Tibial nerve (tissue), 4 donors: Measurements from ENCODE around the gene ZNRF1. TPM values are rescaled to one million over a fixed set of nuclear protein-coding genes. Genes with fewer than 3 reads are reported as not detected.
A peak's percentile ranks its signal among the peaks of the same experiment; 100 is the strongest.

Experiments used
- DNase-seq, 2 donors: peaks; one replicate each; pipeline ENCODE4 v3.0.0-alpha.2; 2019; ENCODE audit warnings: low spot score in 2 of 2
- H3K27ac ChIP-seq, 4 donors: fragments of 200-600 bp; sonication (generic) in 3 of 4; one replicate each; pipeline ENCODE4 v1.5.1; 2017 to 2019; ENCODE audit warnings: mild to moderate bottlenecking in 1 of 4
- H3K27me3 ChIP-seq, 2 donors: fragments of 200-600 bp; sonication (generic) in 1 of 2; one replicate each; pipeline versions ENCODE4 v1.5.1 to v1.6.0; 2017 to 2019
- H3K36me3 ChIP-seq, 3 donors: fragments of 200-600 bp; sonication (generic); one replicate each; pipeline ENCODE4 v1.5.1; 2018 to 2019
- H3K4me1 ChIP-seq, 4 donors: fragments of 200-600 bp; sonication (generic) in 3 of 4; one replicate each; pipeline ENCODE4 v1.5.1; 2017 to 2019
- H3K4me3 ChIP-seq, 4 donors: fragments of 200-600 bp; sonication (generic) in 3 of 4; one replicate each; pipeline ENCODE4 v1.5.1; 2017 to 2019; ENCODE audit warnings: mild to moderate bottlenecking in 1 of 4, moderate library complexity in 1 of 4
- H3K9me3 ChIP-seq, 4 donors: fragments of 200-600 bp; sonication (generic) in 3 of 4; one replicate each; pipeline ENCODE4 v1.5.1; 2017 to 2019
- CTCF ChIP-seq, 5 experiments: fragments of 200-600 bp in 3 of 5; fragments of 450-650 bp in 2 of 5; sonication (generic) in 3 of 5; IDR thresholded peaks; one replicate each; pipeline ENCODE4 v1.5.1; 2016 to 2019; ENCODE audit warnings: antibody characterized with exemption in 5 of 5, mild to moderate bottlenecking in 3 of 5, moderate library complexity in 2 of 5
- EP300 ChIP-seq, 2 donors: sonication (generic); formaldehyde crosslinking; IDR thresholded peaks; one replicate each; pipeline ENCODE4 v1.6.1; 2017; ENCODE audit warnings: antibody characterized with exemption in 2 of 2, mild to moderate bottlenecking in 1 of 2
- POLR2A ChIP-seq, 2 donors: fragments of 450-650 bp; IDR thresholded peaks; one replicate each; pipeline ENCODE4 v1.6.1; 2017; ENCODE audit warnings: antibody characterized with exemption in 2 of 2, mild to moderate bottlenecking in 2 of 2, moderate library complexity in 2 of 2
- WGBS, 2 donors: methylation state at CpG; one replicate each; pipeline ENCODE4 v1.1.5; 2018; 5-methylcytosine and 5-hydroxymethylcytosine counted together
- total RNA-seq, 4 donors: library from RNA; depleted of rRNA; stranded (reverse); fragments of >200 nt; gene quantifications; one replicate each; pipeline ENCODE4 v1.1.0, GENCODE V29; 2016

ZNRF1 gene
- total RNA-seq, 4 donors from 2014 or later, result 10.3 to 31.4 (median 14.7) TPM

GRCh38 chr16:75143941-75144340, 145.1 kb downstream of the ZNRF1 start:
- Histone ChIP-seq H3K4me3 (no peak overlapping the region), H3K27ac (no peak overlapping the region), H3K9me3 (peaks cover 0 to 9% (median 0%) of the 10 kb centered on the region in 4 donors), H3K4me1 (peaks cover 0 to under 1% (median 0%) of the 10 kb centered on the region in 4 donors), H3K36me3 (no peaks in the 10 kb centered on the region), H3K27me3 (no peaks in the 10 kb centered on the region)
- TF ChIP-seq CTCF (IDR thresholded peaks at IDR 0.05) (no peak), EP300 (IDR thresholded peaks at IDR 0.05) (no peak), POLR2A (IDR thresholded peaks at IDR 0.05) (no peak)
- DNase-seq, result no peak
- 70 to 72% methylated on average over 6 of the region's 6 CpGs for WGBS, 2 donors

GRCh38 chr16:75147968-75148310, 149.1 kb downstream of the ZNRF1 start:
- Histone ChIP-seq H3K9me3 (peaks cover 0 to 38% (median 4%) of the 10 kb centered on the region in 4 donors), H3K4me3 (peak overlapping the region; percentile 80 to 100 (median 100)), H3K27ac (peak overlapping the region; percentile 95 to 100 (median 99)), H3K27me3 (no peaks in the 10 kb centered on the region), H3K4me1 (peaks cover 0 to 11% (median 3%) of the 10 kb centered on the region in 4 donors), H3K36me3 (peaks cover 0 to 21% (median 0%) of the 10 kb centered on the region in 3 donors)
- no peak for DNase-seq
- TF ChIP-seq CTCF (IDR thresholded peaks at IDR 0.05) (no peak), EP300 (IDR thresholded peaks at IDR 0.05) (no peak), POLR2A (IDR thresholded peaks at IDR 0.05) (no peak)
- WGBS, 2 donors, result 56 to 59% methylated on average over 3 of the region's 3 CpGs

GRCh38 chr16:75148311-75149195, 149.7 kb downstream of the ZNRF1 start, which contains the start of gene ZFP1:
TSS of gene ZFP1 (plus strand) at chr16:75148524. CDS start at chr16:75152952, 4,428 bp downstream.
- DNase-seq, result peak; percentile 93 to 95
- H3K27me3 ChIP-seq, result no peaks in the 10 kb centered on the region
- peak in 1 of 2 donors; percentile 60 for TF ChIP-seq POLR2A (IDR thresholded peaks at IDR 0.05)
- peak; percentile 72 to 93 for TF ChIP-seq EP300 (IDR thresholded peaks at IDR 0.05)
- peak in 2 of 5 experiments; percentile 30 to 31 for TF ChIP-seq CTCF (IDR thresholded peaks at IDR 0.05)
- peak within 1 kb of the TSS; percentile 80 to 100 (median 100) for H3K4me3 ChIP-seq
- H3K4me1 ChIP-seq, result peaks cover 0 to 11% (median 3%) of the 10 kb centered on the region in 4 donors
- H3K36me3 ChIP-seq, result peaks cover 0 to 27% (median 0%) of the 10 kb centered on the region in 3 donors
- 0% methylated on average over 65 to 80 of the region's 93 CpGs for WGBS, 2 donors
- H3K27ac ChIP-seq, result peak within 1 kb of the TSS; percentile 95 to 100 (median 99)
- H3K9me3 ChIP-seq, result peaks cover 0 to 44% (median 4%) of the 10 kb centered on the region in 4 donors

- WGBS, 2 donors, result 49 to 65% methylated on average over 2 of the region's 2 CpGs
- Histone ChIP-seq H3K4me3 (no peak overlapping the region), H3K36me3 (peaks cover 0 to 60% (median 0%) of the 10 kb centered on the region in 3 donors), H3K27ac (no peak overlapping the region), H3K4me1 (peaks cover 0 to 11% (median 3%) of the 10 kb centered on the region in 4 donors), H3K27me3 (no peaks in the 10 kb centered on the region), H3K9me3 (peaks cover 0 to 37% (median 4%) of the 10 kb centered on the region in 4 donors)
- no peak for TF ChIP-seq CTCF (IDR thresholded peaks at IDR 0.05)
- TF ChIP-seq EP300 (IDR thresholded peaks at IDR 0.05), result no peak
- no peak for TF ChIP-seq POLR2A (IDR thresholded peaks at IDR 0.05)
- DNase-seq, result no peak
Measured at GRCh38 chr16:75151798-75152197, 153.0 kb downstream of the ZNRF1 start.

GRCh38 chr16:75152635-75153034, 153.8 kb downstream of the ZNRF1 start:
- Histone ChIP-seq H3K36me3 (peaks cover 0 to 68% (median 0%) of the 10 kb centered on the region in 3 donors), H3K4me1 (peaks cover 0 to 11% (median 3%) of the 10 kb centered on the region in 4 donors), H3K9me3 (peaks cover 0 to 37% (median 4%) of the 10 kb centered on the region in 4 donors), H3K27ac (no peak overlapping the region), H3K27me3 (no peaks in the 10 kb centered on the region), H3K4me3 (no peak overlapping the region)
- no peak for TF ChIP-seq CTCF (IDR thresholded peaks at IDR 0.05)
- no peak for TF ChIP-seq POLR2A (IDR thresholded peaks at IDR 0.05)
- TF ChIP-seq EP300 (IDR thresholded peaks at IDR 0.05), result no peak
- no peak for DNase-seq
